ENCODE data around the gene CYP20A1. TPM values are rescaled to one million over a fixed set of nuclear protein-coding genes. Genes with fewer than 3 reads are reported as not detected.
A peak's percentile ranks its signal among the peaks of the same experiment; 100 is the strongest.
"Not testable (repeated sequence)": the region's sequence is repeated elsewhere in the genome, so short reads cannot be mapped to it uniquely, and the experiment has no call there.

CYP20A1 gene
- total RNA-seq, 2 donors from 2014 or later: 35.1 to 35.4 TPM

GRCh38 chr2:203330434-203330833, 91.6 kb downstream of the CYP20A1 start:
- TF ChIP-seq CTCF (IDR thresholded peaks at IDR 0.05) (no peak), POLR2AphosphoS5 (IDR thresholded peaks at IDR 0.05) (no peak)

GRCh38 chr2:203338322-203338721, 99.5 kb downstream of the CYP20A1 start:
- intact Hi-C loops (cut with DNase I): no loop called here
- H3K27ac ChIP-seq: no peak overlapping the region
- no peaks in the 10 kb centered on the region for H3K9me3 ChIP-seq
- no peaks in the 10 kb centered on the region for H3K27me3 ChIP-seq (replicated peaks; ENCODE audit: insufficient read depth)
- H3K4me3 ChIP-seq: no peak overlapping the region
- H3K4me1 ChIP-seq (replicated peaks): no peaks in the 10 kb centered on the region
- WGBS: 75% methylated on average over 4 of the region's 4 CpGs
- H3K36me3 ChIP-seq: no peaks in the 10 kb centered on the region
- TF ChIP-seq POLR2AphosphoS5 (IDR thresholded peaks at IDR 0.05): no peak
- DNase-seq (ENCODE audit: low spot score): no peak

More at GRCh38 chr2:203330434-203330833, 91.6 kb downstream of the CYP20A1 start:
- H3K4me1 ChIP-seq (replicated peaks): no peaks in the 10 kb centered on the region
- no peaks in the 10 kb centered on the region for H3K27me3 ChIP-seq (replicated peaks; ENCODE audit: insufficient read depth)
- DNase-seq (ENCODE audit: low spot score): no peak
- no peaks in the 10 kb centered on the region for H3K36me3 ChIP-seq
- intact Hi-C loops (cut with DNase I): no loop called here
- H3K27ac ChIP-seq: no peak overlapping the region
- no peaks in the 10 kb centered on the region for H3K9me3 ChIP-seq
- H3K4me3 ChIP-seq: no peak overlapping the region

- Histone ChIP-seq H3K36me3 (no peaks in the 10 kb centered on the region), H3K9me3 (no peaks in the 10 kb centered on the region), H3K27ac (no peak overlapping the region), H3K4me3 (no peak overlapping the region), H3K4me1 (replicated peaks) (no peaks in the 10 kb centered on the region), H3K27me3 (replicated peaks; ENCODE audit: insufficient read depth) (no peaks in the 10 kb centered on the region)
- peak; percentile 9 for DNase-seq (ENCODE audit: low spot score)
- 81% methylated on average over 6 of the region's 6 CpGs for WGBS
- no peak for TF ChIP-seq POLR2AphosphoS5 (IDR thresholded peaks at IDR 0.05)
- no peak for TF ChIP-seq POLR2A (IDR thresholded peaks at IDR 0.05)
- TF ChIP-seq CTCF (IDR thresholded peaks at IDR 0.05): no peak
- intact Hi-C loops (cut with DNase I): no loop called here
Measured at GRCh38 chr2:203340791-203341487, 102.1 kb downstream of the CYP20A1 start.

GRCh38 chr2:203341741-203342310, 103.0 kb downstream of the CYP20A1 start:
- intact Hi-C loops (cut with DNase I): no loop called here
- H3K27ac ChIP-seq: no peak overlapping the region
- H3K4me1 ChIP-seq (replicated peaks): no peaks in the 10 kb centered on the region
- H3K4me3 ChIP-seq: no peak overlapping the region
- WGBS: 67% methylated on average over 2 of the region's 2 CpGs
- TF ChIP-seq POLR2A (IDR thresholded peaks at IDR 0.05) (no peak), CTCF (IDR thresholded peaks at IDR 0.05) (no peak)
- no peaks in the 10 kb centered on the region for H3K36me3 ChIP-seq
- DNase-seq (ENCODE audit: low spot score): no peak
- no peaks in the 10 kb centered on the region for H3K9me3 ChIP-seq
- H3K27me3 ChIP-seq (replicated peaks; ENCODE audit: insufficient read depth): no peaks in the 10 kb centered on the region

- intact Hi-C loops (cut with DNase I); H3K27ac ChIP-seq: not testable (repeated sequence)
- WGBS: 99% methylated on average over 4 of the region's 4 CpGs
Measured at GRCh38 chr2:203342374-203342773, 103.6 kb downstream of the CYP20A1 start.

GRCh38 chr2:203344667-203345066, 105.8 kb downstream of the CYP20A1 start:
- intact Hi-C loops (cut with DNase I): no loop called here
- WGBS: 97% methylated on average over 12 of the region's 12 CpGs
- no peak for DNase-seq (ENCODE audit: low spot score)
- Histone ChIP-seq H3K36me3 (no peaks in the 10 kb centered on the region), H3K9me3 (no peaks in the 10 kb centered on the region), H3K4me3 (no peak overlapping the region), H3K27ac (no peak overlapping the region), H3K27me3 (replicated peaks; ENCODE audit: insufficient read depth) (no peaks in the 10 kb centered on the region), H3K4me1 (replicated peaks) (no peaks in the 10 kb centered on the region)
- TF ChIP-seq POLR2AphosphoS5 (IDR thresholded peaks at IDR 0.05) (no peak), POLR2A (IDR thresholded peaks at IDR 0.05) (no peak), CTCF (IDR thresholded peaks at IDR 0.05) (no peak)

More at GRCh38 chr2:203342374-203342773, 103.6 kb downstream of the CYP20A1 start:
- DNase-seq (ENCODE audit: low spot score); H3K27me3 ChIP-seq (replicated peaks; ENCODE audit: insufficient read depth); H3K36me3 ChIP-seq; H3K4me3 ChIP-seq; H3K4me1 ChIP-seq (replicated peaks); H3K9me3 ChIP-seq: not testable (repeated sequence)
